Endothelial cell (in vitro differentiated cells): ENCODE results near the gene PRDM15. TPM values are rescaled to one million over a fixed set of nuclear protein-coding genes. Genes with fewer than 3 reads are reported as not detected.

ENCODE experiments used
- DNase-seq: peaks from one replicate; pipeline ENCODE4 v3.0.0; 2021; ENCODE audit warnings: low spot score
- H3K27ac Mint-ChIP-seq: one replicate; pipeline ENCODE4 v1.8.0; 2021; ENCODE audit warnings: mixed read lengths, inconsistent platforms; ENCODE audit not compliant: unreplicated experiment
- H3K27me3 Mint-ChIP-seq: one replicate; pipeline ENCODE4 v1.8.0; 2021; ENCODE audit warnings: mild to moderate bottlenecking, moderate library complexity, mixed read lengths, inconsistent platforms; ENCODE audit not compliant: unreplicated experiment
- H3K36me3 Mint-ChIP-seq: one replicate; pipeline ENCODE4 v1.8.0; 2021; ENCODE audit warnings: mild to moderate bottlenecking, low read depth, mixed read lengths, inconsistent platforms; ENCODE audit not compliant: unreplicated experiment
- H3K4me1 Mint-ChIP-seq: one replicate; pipeline ENCODE4 v1.8.0; 2021; ENCODE audit warnings: mild to moderate bottlenecking, mixed read lengths, inconsistent platforms; ENCODE audit not compliant: unreplicated experiment
- H3K4me3 Mint-ChIP-seq: one replicate; pipeline ENCODE4 v1.8.0; 2021; ENCODE audit warnings: mild to moderate bottlenecking, mixed read lengths, inconsistent platforms; ENCODE audit not compliant: unreplicated experiment
- H3K9me3 Mint-ChIP-seq: one replicate; pipeline ENCODE4 v1.8.0; 2021; ENCODE audit warnings: mixed read lengths, inconsistent platforms; ENCODE audit not compliant: unreplicated experiment
- CTCF ChIP-seq: fragments of 200-600 bp; sonication (generic); IDR thresholded peaks from one replicate; pipeline ENCODE4 v1.5.0; 2021; ENCODE audit warnings: antibody characterized with exemption; ENCODE audit not compliant: unreplicated experiment
- total RNA-seq: library from RNA; stranded (reverse); fragmentation: NEBNext Ultra II Directional; extraction: Animal tissue kit (Norgen Biotek cat#: 25700); gene quantifications from one replicate; pipeline ENCODE4 v1.2.1, GENCODE V29; 2021; ENCODE audit not compliant: unreplicated experiment

The PRDM15 gene
- total RNA-seq, 1 donor from 2014 or later: 7.5 TPM

GRCh38 chr21:41864311-41865001 lies 14.7 kb downstream of the PRDM15 start:
- H3K4me3 Mint-ChIP-seq: no peak overlapping the region
- H3K27me3 Mint-ChIP-seq: peaks cover 6% of the 10 kb centered on the region
- peaks cover 8% of the 10 kb centered on the region for H3K4me1 Mint-ChIP-seq
- no peak overlapping the region for H3K27ac Mint-ChIP-seq
- TF ChIP-seq CTCF: no peak
- no peaks in the 10 kb centered on the region for H3K36me3 Mint-ChIP-seq
- DNase-seq: no peak
- H3K9me3 Mint-ChIP-seq: no peaks in the 10 kb centered on the region

- DNase-seq: no peak
- Mint-ChIP-seq H3K4me1 (peaks cover 8% of the 10 kb centered on the region), H3K4me3 (no peak overlapping the region), H3K27me3 (peaks cover 6% of the 10 kb centered on the region), H3K27ac (no peak overlapping the region), H3K36me3 (no peaks in the 10 kb centered on the region), H3K9me3 (no peaks in the 10 kb centered on the region)
- no peak for TF ChIP-seq CTCF
These were observed 15.8 kb downstream of the PRDM15 start for GRCh38 chr21:41863439-41863740.

- no peak for DNase-seq
- Mint-ChIP-seq H3K27ac (no peak overlapping the region), H3K4me1 (peaks cover 8% of the 10 kb centered on the region), H3K9me3 (no peaks in the 10 kb centered on the region), H3K4me3 (no peak overlapping the region), H3K36me3 (peaks cover 4% of the 10 kb centered on the region), H3K27me3 (peaks cover 6% of the 10 kb centered on the region)
- no peak for TF ChIP-seq CTCF
These were observed 17.2 kb downstream of the PRDM15 start for GRCh38 chr21:41861987-41862386.

- no peak for TF ChIP-seq CTCF
- Mint-ChIP-seq H3K27ac (no peak overlapping the region), H3K36me3 (peaks cover 10% of the 10 kb centered on the region), H3K4me3 (peak overlapping the region; percentile 54), H3K4me1 (peaks cover 8% of the 10 kb centered on the region), H3K27me3 (peaks cover 9% of the 10 kb centered on the region), H3K9me3 (no peaks in the 10 kb centered on the region)
- no peak for DNase-seq
These were observed 17.9 kb downstream of the PRDM15 start for GRCh38 chr21:41861255-41861654.

GRCh38 chr21:41859297-41859980 lies 19.7 kb downstream of the PRDM15 start:
- Mint-ChIP-seq H3K9me3 (no peaks in the 10 kb centered on the region), H3K36me3 (peaks cover 15% of the 10 kb centered on the region), H3K27me3 (peaks cover 8% of the 10 kb centered on the region), H3K4me1 (peaks cover 8% of the 10 kb centered on the region), H3K27ac (no peak overlapping the region), H3K4me3 (no peak overlapping the region)
- DNase-seq: no peak
- no peak for TF ChIP-seq CTCF
